ENCODE measurements around the gene ZNF521.
"Not testable (repeated sequence)": the region's sequence is repeated elsewhere in the genome, so short reads cannot be mapped to it uniquely, and the experiment has no call there.

The ZNF521 gene

DNA sequence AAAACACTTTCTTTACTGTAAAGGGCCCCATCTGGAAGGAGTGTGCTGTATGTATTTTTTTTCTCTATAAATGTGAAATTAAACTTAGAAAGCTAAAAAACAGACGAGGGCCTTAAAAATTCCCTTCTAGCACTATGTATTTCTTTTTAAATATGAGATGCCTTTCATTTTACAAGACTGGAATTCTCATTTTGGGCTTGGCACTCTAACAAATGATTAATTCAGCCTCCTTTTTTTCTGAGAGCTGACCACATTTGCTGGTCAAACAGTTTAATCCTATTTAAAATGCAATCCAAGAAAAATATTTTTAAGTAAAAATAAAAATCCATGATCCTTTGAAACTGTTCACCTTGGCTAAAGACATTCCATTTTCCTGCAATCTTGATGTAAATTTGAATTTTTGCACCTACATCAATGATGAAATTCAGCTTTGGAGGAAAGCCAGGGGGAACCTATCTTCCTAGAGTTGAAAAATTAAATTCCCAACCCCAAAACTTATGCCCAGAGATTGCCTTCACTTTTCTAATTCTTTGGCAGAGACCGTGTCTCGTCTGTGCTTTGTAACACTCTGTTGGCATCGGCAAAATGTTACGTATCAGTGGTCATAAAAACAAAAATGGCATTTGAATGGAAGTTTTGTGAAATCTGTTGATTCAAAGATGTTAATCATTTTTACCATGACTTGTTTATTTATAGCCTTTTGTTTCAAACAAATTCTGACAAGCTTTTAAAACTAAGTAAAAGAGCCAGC lies 284.5 kb downstream of the ZNF521 start:
- no peak for DNase-seq

DNA sequence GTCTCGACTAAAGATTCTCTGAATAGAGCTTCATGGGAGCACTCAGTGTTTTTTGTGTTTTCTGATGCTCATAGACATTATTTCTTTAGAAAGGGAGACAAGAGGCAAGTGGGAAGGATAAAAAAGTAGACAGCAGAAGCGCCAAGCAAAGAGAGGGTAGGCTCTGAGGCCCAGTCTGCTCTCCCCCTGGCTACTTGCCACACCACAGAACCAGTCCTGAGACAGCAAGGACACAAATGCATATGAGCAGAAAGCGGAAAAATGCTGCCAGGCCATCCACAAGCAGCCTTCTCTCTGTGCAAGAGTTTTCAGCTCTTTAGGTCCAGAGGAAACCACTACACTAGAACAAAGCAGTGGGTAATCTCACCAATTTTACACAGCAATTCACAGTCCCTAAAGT lies 285.4 kb downstream of the ZNF521 start:
- no peak for DNase-seq

DNA sequence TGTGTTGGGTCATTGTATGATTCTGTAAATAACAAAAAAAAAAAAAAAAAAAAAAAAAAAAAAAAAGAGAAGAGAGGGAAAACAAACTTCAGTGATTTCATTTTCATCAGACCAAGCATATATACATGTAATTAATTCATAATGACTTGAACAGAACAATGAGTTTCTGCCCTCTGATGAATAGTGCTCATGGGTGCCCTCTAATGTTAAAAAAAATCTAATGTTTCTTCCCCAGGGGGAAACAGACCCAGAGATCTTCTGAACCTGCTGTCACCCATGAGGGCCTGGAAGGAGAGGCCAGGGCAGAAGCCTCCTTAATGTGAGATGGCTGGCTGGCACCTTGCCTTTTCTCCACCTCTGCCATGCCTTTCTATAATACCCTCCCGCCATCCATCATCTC lies 289.2 kb downstream of the ZNF521 start:
- no peak for DNase-seq

DNA sequence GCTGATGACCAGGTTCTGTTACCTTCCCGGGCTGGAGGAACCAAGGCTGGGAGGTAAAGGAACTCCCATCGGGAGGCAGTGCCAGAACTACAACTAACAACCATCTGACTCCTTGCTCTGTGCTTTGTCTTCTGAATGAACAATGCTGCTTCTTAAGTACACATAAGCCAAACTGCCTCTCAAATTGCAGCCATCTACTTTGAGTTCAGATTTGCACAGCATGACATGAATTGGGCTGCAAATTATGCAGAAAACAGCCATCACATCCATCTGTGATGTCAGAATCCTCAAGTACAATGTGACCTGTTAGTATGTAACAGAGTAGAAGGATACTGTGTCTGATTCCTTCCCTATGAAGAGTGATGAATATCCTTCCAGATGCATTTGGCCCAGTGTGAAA lies 290.6 kb downstream of the ZNF521 start:
- DNase-seq: no peak

DNA sequence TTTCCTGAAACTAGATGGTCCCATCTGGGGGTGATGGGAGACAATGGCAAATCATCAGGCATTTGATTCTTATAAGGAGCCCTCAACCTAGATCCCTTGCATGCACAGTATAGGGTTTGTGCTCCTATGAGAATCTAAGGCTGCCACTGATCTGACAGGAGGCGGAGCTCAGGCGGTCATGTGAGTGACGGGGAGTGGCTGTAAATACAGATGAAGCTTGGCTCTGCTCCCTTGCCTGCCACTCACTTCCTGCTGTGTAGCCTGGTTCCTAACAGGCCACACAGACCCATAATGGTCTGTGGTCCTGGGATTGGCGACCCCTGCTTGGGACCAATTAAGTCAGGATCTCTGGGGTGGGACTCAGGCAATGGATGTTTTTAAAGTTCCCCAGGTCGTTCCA lies 293.4 kb downstream of the ZNF521 start:
- no peak for DNase-seq

DNA sequence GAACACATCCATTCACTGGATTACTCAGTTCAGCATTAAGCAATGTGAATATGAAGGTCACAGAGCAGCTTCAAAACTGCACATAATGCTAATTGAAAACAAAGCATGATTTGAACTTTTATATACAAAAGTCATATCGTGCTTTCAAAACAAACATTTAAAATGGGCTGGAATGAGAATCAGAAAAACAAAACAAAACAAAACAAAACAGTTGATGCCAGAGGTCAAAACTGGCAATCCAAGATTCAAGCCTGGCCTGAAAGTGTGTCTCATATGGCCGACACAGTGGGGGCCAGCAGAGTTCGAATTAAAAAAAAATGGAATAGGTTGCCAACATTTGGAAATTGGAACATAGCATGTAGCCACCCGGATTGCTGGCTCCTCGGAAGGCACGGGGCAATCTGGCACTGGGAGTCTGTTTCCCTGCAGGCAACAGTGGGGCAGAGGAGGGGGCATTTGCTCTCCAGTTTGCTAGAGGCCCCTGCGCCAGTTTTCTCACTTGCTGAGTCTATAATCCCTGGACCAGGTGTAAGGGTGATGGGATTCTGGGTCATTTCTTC lies 294.4 kb downstream of the ZNF521 start:
- no peak for DNase-seq

DNA sequence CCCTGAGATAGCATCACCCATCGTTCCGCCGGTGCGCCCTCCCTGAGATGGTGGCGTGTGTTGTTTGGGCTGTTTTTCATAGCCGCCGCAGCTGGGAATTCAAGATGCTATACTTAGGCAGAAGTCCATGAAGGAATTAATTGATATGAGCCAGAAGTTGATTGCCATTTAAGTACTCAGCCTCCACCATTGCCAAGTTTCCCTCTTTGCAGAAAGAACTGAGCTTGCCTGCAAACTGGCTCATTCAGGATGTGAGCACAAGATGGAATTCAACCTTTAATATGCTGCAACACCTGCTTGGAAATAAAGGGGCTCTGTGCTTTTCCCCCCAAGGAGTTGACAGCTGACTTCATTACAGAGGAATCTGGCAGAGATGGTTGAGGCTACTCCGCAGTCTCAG lies 295.5 kb downstream of the ZNF521 start:
- DNase-seq: no peak

DNA sequence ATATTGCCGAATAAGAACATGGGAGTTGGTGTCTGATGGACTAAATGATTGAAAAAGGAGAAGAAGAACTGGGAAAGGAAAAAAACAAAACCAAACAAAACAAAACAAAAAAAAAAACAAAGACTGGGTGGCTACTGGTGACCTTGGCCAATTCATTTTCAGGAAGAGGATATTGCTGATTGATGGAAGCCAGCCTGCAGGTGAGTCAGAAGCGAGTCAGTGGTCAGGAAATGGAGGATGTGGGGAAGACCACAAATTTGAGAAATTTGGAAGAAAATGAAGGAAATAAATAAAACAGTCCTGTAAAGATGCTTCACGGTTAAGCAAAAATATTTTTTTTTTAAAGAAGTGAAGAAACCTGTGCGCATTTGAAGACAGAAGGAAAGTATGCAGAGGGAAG lies 296.9 kb downstream of the ZNF521 start:
- no peak for DNase-seq

DNA sequence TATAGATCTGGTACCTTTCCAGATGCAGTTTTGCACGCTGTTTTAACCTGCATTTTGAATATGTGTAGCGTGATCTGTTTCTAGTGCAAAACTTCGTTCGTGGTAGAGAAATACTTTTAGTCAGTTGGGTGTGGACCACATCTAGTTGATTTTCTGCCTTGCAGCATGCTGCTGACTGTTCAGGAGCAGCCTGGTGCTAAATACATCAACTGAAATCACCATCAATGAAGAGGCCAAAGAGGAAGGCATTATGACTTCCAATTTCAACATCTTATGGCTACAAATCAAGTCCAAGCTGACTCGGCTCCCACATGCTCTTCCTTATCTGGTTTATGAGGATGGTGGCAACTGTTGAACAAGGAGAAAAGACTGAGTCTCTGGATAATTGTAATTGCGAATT lies 298.5 kb downstream of the ZNF521 start:
- no peak for DNase-seq

DNA sequence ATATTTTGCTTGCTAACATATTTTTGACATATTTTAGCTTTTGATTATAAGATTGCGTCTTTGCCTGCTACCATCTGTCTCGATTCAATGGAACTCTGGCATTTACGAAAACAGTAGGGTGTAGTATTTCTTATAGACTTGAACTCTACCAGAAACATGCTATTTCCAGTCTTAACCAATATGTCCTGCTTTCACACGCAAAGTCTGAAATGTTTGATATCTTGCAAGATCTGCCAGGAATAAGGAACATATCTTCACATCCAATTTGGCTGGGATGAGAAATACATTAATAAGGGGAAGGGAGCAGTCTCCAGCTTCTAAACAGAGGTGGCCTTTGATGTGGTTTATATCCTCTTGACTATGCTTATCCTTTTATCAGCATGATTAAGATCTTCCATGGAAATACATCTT lies 299.4 kb downstream of the ZNF521 start:
- no peak for DNase-seq

DNA sequence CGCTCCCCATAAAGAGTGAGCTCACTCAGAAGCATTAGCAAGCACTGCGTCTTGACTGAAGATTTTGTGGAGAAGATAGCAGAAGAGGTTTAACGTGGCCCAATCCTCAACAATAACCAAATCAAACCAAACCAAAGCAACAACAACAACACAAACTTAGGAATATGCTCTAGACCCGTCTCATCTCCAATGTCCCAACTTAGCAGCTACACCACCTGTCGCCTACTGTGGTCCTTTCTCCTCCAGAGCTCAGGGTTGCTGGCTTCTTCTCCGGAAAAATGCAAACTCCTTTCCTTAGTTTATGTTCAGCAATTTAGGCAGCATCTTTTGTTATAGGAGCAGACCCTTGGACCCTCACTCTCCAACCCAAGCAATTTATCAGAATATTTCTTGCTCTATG lies 301.4 kb downstream of the ZNF521 start:
- DNase-seq: no peak

DNA sequence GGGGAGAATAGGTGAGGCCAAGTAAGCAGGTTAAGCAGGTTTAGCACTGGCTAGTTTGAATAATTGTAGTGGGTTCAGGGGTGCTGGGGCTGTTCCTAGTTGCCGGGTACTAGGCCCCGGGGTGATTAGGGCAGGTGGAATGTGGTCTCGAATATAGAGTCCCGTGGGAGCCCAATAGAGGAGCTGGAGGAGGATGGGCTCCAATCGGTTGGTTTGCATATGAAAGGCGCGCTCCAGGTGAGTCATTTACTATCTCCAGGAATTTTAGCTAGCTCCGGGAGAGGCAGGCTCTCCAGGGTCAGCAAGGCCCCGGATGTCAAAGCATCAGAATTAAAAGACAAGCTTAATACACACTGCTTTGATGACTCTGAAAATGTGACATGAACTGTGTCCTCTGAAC lies 304.0 kb downstream of the ZNF521 start:
- DNase-seq: no peak

DNA sequence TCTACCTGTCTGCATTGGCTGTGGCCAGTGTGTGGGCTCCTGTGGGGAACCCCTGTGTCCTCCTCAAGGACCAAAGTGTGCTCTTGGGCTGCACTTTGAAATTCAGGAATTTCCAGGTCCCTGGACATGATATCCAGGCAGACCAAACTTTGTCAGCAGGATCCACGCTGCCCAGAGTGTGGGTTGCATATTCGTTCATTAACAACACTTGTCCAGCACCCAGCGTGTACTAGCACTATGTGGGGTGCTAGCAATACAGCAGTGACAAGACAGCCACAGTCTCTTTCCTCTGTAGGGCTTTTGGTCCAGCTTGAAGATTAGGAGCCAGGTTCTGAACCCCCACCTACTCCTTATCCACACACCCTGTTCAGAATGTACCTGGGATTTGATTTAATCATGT lies 304.5 kb downstream of the ZNF521 start:
- DNase-seq: no peak

DNA sequence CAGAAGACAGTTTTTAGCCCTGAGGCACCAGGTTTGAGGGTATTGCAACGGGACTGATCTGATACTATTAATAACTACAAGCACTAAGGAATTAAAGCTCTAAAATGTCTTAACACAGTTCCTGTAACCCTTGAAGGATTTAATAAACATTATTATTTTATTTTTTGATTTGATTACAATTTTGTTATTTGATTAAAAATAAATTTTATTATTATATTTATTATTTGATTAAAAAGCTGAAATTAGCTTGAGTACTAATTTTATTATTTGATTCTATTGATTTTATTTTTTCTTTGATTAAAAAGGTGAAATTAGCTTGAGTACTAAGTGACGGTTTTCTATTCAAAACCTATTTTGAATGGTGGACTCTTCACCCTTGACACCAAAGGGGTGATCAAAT lies 307.3 kb downstream of the ZNF521 start:
- no peak for DNase-seq

DNA sequence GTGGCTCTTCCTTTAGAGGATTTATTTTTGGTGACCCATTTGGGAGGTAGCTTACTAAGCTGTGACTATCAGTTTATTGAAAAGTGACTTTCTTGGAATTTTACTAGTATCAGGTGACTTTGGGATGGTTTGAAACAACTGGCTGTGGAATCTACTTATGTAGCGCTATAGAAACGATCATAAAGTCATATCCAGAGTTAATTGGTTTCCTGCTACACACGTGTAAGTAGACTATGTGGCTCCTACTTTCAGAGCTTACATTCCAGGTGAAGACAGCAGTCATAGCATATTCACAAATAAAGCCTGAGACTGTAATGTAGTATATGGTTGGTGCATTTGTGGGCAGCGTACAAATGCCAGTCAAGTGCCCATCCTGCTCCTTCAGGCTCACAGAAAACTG lies 308.9 kb downstream of the ZNF521 start:
- no peak for DNase-seq

DNA sequence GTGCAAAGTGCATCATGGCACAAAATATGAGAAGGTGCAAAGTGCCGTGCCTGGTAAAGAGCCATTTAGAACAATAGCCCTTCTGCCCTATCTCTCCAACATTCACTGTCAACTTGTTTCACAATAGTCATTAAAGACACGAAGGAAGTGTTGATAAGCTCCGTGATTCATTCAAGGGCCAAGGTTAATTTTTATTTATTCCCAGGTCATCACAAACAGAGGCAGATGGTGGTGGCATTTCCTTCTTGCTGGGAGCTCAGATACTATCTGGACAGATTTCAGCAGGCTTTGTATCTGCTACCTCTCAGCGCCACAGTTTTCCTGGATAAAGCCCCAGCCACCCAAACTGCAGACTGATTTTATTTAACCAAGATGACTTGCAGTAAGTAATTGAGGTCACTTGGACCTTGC lies 309.3 kb downstream of the ZNF521 start:
- no peak for DNase-seq

DNA sequence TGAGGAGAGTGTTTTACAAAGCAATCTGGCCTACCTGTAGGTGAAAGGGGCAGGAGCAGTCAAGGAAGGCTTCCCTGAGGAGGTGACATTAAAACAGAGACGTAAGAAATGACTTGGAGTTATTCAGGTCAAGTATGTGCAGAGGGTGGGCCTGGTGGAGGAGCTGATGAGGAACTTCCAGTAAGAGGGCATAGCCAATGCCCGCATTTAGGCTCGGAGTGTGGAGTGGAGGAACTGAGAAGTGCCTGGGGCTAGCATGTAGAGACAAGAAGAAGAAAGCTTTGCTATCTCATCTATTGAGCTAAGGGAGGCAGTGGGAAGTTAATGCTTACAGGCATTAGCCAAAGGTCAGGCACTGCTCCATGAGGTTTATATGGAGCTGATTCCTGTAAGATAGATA lies 312.2 kb downstream of the ZNF521 start:
- DNase-seq: no peak

DNA sequence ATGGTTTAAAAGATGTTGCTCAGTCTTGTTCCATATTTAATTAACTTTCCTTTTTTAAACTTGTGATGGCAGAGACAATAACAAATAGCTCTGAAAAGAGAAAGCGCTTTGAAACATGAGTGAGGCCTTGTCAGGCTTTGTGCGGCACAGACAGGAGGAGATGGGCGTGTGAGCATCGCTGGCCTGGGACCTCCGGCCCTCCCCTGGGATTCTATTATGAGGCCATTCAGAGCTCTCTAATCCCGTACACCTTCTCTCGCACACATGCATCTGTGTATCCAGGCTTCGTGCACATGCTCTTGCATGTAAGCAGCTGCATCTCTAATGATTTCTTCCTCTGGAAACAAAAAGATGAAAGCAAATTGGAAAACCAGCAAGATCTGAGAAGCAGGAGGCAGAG lies 313.7 kb downstream of the ZNF521 start:
- DNase-seq: no peak

DNA sequence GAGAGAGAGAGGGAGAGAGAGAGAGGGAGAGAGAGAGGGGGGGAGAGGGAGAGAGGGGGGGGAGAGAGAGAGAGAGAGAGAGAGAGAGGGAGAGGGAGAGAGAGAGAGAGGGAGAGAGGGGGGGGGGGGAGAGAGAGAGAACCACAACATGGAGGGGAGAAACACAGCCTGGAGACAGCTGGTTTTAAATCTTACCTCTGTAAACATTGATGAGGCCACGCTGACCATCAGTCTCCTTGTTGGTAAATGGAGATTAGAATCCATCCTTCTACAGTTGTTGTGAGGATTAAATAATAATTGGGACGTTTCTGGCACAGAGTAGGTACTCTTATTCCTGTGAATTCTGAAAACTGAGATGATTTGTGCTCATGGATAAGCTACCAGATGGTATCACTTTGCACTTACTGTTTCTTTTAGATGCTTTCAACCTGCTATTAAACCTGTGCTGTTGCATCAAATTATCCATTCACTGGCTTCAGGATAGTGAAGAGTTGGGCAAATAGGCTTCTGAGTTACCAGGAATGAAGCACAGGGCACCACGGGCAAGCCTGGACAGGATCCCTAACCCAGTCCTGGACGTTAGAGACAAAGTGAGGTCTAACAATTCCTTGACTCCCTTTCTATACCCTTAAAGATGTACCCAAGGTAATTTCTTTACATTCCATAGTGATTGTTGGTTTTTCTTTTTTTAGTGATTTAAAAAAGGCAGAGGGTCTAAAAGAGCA lies 318.1 kb downstream of the ZNF521 start:
- no peak for DNase-seq

DNA sequence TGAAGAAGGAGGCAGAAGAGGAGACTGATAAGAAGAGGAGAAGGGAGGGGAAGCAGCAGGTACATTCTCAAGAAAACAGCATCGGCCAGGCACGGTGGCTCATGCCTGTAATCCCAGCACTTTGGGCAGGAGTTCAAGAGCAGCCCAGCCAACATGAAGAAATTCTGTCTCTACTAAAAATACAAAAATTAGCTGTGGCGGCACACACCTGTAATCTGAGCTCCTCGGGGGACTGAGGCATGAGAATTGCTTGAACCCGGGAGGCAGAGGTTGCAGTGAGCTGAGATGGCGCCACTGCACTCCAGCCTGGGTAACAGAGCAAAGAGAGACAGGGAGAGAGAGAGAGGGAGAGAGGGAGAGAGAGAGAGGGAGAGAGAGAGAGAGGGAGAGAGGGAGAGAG lies 318.8 kb downstream of the ZNF521 start:
- DNase-seq: not testable (repeated sequence)

DNA sequence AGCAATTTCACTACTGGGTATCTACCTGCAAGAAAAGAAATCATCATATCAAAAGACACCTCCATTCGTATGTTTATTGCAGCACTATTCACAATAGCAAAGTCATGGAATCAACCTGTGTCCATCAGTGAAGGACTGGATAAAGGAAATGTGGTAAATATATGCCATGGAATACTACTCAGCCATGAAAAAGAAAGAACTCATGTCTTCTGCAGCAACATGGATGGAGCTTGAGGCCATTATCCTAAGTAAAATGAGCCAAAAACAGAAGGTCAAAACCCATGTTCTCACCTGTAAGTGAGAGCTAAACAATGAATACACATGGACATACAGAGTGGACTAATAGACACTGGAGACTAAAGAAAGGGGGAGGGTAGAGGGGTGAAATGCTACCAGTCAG lies 322.2 kb downstream of the ZNF521 start:
- no peak for DNase-seq

DNA sequence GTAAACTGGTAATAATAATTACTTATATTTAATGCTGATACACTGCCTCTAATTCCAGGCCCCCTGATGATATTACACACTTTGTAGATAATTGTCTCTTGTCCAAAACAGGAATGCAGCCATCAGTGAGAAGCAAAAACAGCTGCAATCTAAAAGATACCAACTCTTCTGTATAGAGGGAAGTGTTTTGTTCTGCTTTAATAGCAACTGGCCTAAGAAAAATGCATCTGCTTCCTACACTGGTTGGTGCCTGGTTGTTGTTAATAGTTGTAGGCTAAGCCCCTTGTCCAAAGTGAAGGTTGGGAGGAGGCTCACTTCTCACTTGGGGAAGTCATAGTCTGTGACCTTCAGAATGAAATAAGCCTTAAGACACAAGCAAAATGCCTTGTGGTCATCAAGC lies 332.0 kb downstream of the ZNF521 start:
- no peak for DNase-seq

DNA sequence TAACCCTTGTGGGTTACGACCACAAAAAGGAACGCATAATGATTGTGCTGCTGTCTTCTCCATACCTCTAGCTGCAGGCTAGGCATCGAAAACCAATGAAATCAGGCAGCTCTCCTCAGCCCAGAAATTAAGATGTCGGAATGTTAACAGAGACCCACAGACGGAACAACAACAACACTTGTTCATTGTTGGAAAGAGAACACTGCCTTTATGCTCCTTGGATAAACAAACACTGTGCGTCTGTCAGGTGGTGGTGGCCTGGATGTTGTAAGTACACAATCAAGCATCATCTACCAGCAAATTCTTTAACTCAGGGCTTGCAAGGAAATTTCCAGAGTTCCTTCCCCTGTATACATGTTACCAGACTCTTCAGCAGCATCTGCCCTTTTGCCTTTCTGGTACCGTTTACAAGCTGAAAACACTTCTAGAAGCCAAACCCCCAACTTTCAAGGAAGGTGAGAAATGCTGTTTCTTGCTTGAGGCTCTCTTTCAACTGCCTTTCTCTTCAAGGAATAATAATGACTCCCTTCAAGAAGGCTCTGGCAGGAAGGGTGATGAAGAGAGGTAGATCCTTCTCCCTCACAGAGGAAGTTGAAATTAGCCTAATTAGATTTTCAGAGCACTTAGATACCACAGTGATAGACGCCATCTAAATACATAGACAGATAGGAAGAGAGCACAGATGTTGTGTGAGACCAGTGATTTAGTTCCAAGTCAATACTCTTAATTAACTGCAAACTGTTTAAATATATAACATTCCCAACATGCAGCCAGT lies 332.7 kb downstream of the ZNF521 start:
- DNase-seq: no peak

DNA sequence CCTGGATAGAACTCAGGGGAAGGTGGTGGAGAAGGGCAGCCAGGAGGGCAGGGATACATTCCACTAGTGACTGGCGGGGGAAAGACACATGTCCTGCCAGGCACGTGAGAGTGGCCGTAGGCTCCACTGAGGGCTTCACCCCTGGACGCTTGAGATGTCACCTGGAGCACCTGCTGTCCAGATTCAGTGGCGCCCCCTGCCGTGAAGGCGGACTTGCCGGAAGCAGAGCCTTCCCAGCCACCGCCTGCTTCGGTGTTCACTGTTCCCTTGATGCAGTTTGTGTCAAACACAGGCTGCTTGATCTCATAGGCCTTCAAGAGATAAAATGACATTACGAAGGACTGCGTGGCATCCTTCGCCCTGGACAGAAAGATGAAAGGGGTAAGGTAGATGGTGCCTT lies 335.3 kb downstream of the ZNF521 start:
- DNase-seq: no peak

All from NCI-H146 (cell line).